NOMO-1 (cell line): ENCODE data around the gene CWC27.
A peak's percentile ranks its signal among the peaks of the same experiment; 100 is the strongest.

ENCODE experiments used
- DNase-seq, 2 experiments: peaks; one replicate each; lab custom pipeline; 2025; ENCODE audit not compliant: unreplicated experiment in 2 of 2; lab: John Stamatoyannopoulos, UW

CWC27 gene

GRCh38 chr5:65062469-65063083 lies 293.8 kb downstream of the CWC27 start:
- no peak for DNase-seq

GRCh38 chr5:65065001-65065511 lies 296.3 kb downstream of the CWC27 start:
- no peak for DNase-seq

DNA sequence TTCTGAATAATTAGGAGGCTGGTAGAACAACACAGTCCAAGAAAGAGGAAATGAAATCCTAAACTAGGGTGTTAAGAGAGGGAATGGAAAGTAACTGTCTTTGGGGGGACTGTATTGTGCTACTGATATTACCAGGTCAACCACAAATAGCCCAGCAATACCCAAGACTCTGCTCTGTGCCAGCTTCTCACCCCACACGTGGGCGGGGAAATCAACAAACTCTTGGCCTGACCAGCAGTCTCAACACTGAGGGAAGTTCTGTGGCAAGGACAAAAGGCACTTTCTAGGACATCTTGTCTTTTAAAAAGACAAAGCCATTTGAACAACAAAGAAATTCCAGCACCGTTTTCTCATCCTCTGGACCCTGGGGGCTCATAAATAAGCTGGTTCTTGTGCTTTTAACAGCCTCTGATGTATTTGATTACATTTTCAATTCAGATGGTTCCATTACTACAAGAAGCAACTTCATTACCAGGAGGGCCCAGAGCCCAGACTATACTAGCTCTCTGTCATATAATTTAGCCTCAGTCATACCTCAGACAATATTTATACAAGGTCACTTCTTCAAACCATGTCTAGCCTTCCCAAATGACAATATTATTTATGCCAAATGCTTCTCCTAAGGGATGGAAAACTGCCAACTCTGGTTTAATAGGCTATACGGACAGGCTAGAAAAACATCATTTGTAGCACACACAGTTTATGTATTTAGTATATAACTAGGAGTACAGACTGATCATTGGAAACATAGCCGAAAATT lies 297.8 kb downstream of the CWC27 start:
- DNase-seq: peak in 1 of 2 experiments; percentile 4

DNA sequence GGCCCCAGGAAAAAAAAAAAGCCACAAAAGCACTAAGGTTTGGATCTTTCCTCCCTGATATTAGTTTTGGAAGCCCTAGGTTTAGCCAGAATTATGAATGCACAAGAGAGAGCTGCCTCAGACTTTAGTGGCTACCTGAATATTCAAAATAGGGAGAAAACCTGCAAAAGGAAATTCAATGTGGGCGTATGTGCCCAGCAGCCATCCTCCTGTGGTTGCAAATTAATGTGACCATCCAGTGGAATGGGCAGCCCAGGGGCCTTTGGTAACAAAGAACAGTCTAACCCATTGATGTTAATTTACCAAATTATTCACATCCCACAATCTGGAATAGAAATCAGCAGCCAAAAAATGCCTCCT lies 298.4 kb downstream of the CWC27 start:
- no peak for DNase-seq
